CD14-positive monocyte (primary cell): ENCODE data around the gene KCNQ1. TPM values are rescaled to one million over a fixed set of nuclear protein-coding genes. Genes with fewer than 3 reads are reported as not detected.
A peak's percentile ranks its signal among the peaks of the same experiment; 100 is the strongest.

Experiments
- DNase-seq, 3 donors: peaks; one replicate each; pipeline ENCODE4 v3.0.0-alpha.2; 2011 to 2022
- H2AFZ ChIP-seq: 2 replicates; pipeline ENCODE4 v1.6.0; 2012; ENCODE audit warnings: mild to moderate bottlenecking, low read depth, low read length, inconsistent platforms; ENCODE audit not compliant: insufficient read depth, poor library complexity, severe bottlenecking
- H3K27ac ChIP-seq, 2 donors: 1 replicate in 1 of 2; 2 replicates in 1 of 2; pipeline ENCODE4 v1.5.1; 2012 to 2013; ENCODE audit warnings: low read length in 2 of 2, control low read depth in 1 of 2, inconsistent platforms in 1 of 2, low read depth in 1 of 2, mild to moderate bottlenecking in 1 of 2
- H3K27me3 ChIP-seq, 2 donors: one replicate each; pipeline versions ENCODE4 v1.6.0 to v1.6.1; 2011 to 2013; ENCODE audit warnings: low read length in 2 of 2; ENCODE audit not compliant: control insufficient read depth in 2 of 2, insufficient read depth in 2 of 2
- H3K36me3 ChIP-seq, 2 donors: replicated peaks in 1 of 2; 1 replicate in 1 of 2; 2 replicates in 1 of 2; pipeline versions ENCODE4 v1.5.1 to v1.6.1; 2012 to 2013; ENCODE audit warnings: low read length in 2 of 2, control low read depth in 1 of 2, inconsistent platforms in 1 of 2, mild to moderate bottlenecking in 1 of 2; ENCODE audit not compliant: insufficient read depth in 2 of 2, control insufficient read depth in 1 of 2
- H3K4me1 ChIP-seq, 2 donors: 1 replicate in 1 of 2; 2 replicates in 1 of 2; pipeline versions ENCODE4 v1.5.1 to v1.6.1; 2012 to 2013; ENCODE audit warnings: low read length in 2 of 2, control low read depth in 1 of 2, inconsistent platforms in 1 of 2, mild to moderate bottlenecking in 1 of 2, moderate library complexity in 1 of 2; ENCODE audit not compliant: insufficient read depth in 2 of 2, control insufficient read depth in 1 of 2
- H3K4me2 ChIP-seq: replicated peaks from 2 replicates; pipeline ENCODE3; 2012; ENCODE audit warnings: low read length, moderate library complexity, mild to moderate bottlenecking; ENCODE audit not compliant: poor library complexity, severe bottlenecking; ENCODE audit errors: extremely low read depth
- H3K4me3 ChIP-seq, 3 experiments: fragments of 200-600 bp in 1 of 3; sonication (generic) in 1 of 3; replicated peaks in 1 of 3; 1 replicate in 2 of 3; 2 replicates in 1 of 3; pipeline ENCODE4 v1.5.1; 2011 to 2013; ENCODE audit warnings: low read length in 3 of 3, mild to moderate bottlenecking in 3 of 3, control low read depth in 2 of 3, low read depth in 2 of 3, inconsistent platforms in 1 of 3, moderate library complexity in 1 of 3
- H3K79me2 ChIP-seq: 2 replicates; pipeline ENCODE4 v1.6.0; 2012; ENCODE audit warnings: mild to moderate bottlenecking, control low read depth, inconsistent platforms, low read length, moderate library complexity; ENCODE audit not compliant: insufficient read depth
- H3K9ac ChIP-seq: 2 replicates; pipeline ENCODE4 v1.6.0; 2017; ENCODE audit warnings: low read length, mild to moderate bottlenecking; ENCODE audit not compliant: insufficient read depth, poor library complexity, severe bottlenecking
- H3K9me3 ChIP-seq, 2 donors: replicated peaks in 1 of 2; 1 replicate in 1 of 2; 2 replicates in 1 of 2; pipeline versions ENCODE4 v1.5.1 to v1.6.1; 2012 to 2013; ENCODE audit warnings: low read length in 2 of 2, control low read depth in 1 of 2; ENCODE audit not compliant: control insufficient read depth in 1 of 2, insufficient read depth in 1 of 2
- H4K20me1 ChIP-seq: 2 replicates; pipeline ENCODE4 v1.6.0; 2012; ENCODE audit warnings: mild to moderate bottlenecking, low read length, control low read depth, moderate library complexity; ENCODE audit not compliant: insufficient read depth
- H3K27ac Mint-ChIP-seq, 7 donors: one replicate each; pipeline ENCODE4 v1.8.0; 2020; ENCODE audit warnings: mild to moderate bottlenecking in 7 of 7, mixed read lengths in 7 of 7, moderate library complexity in 6 of 7, inconsistent platforms in 2 of 7
- H3K27me3 Mint-ChIP-seq, 3 donors: one replicate each; pipeline ENCODE4 v1.8.0; 2021 to 2022; ENCODE audit warnings: low read depth in 3 of 3, mild to moderate bottlenecking in 3 of 3, mixed read lengths in 3 of 3, moderate library complexity in 3 of 3, inconsistent platforms in 1 of 3
- H3K36me3 Mint-ChIP-seq, 2 donors: one replicate each; pipeline ENCODE4 v1.8.0; 2020; ENCODE audit warnings: mixed read lengths in 2 of 2, inconsistent platforms in 1 of 2, mild to moderate bottlenecking in 1 of 2
- H3K4me1 Mint-ChIP-seq: one replicate; pipeline ENCODE4 v1.8.0; 2020; ENCODE audit warnings: mild to moderate bottlenecking, mixed read lengths
- H3K4me3 Mint-ChIP-seq, 2 donors: one replicate each; pipeline ENCODE4 v1.8.0; 2020; ENCODE audit warnings: mild to moderate bottlenecking in 2 of 2, mixed read lengths in 2 of 2, moderate library complexity in 1 of 2
- H3K9me3 Mint-ChIP-seq, 7 donors: one replicate each; pipeline ENCODE4 v1.8.0; 2020 to 2022; ENCODE audit warnings: mixed read lengths in 7 of 7, mild to moderate bottlenecking in 6 of 7, moderate library complexity in 6 of 7, inconsistent platforms in 2 of 7
- CTCF ChIP-seq: fragments of 200-600 bp; IDR thresholded peaks from one replicate; pipeline ENCODE4 v1.8.0; 2022; ENCODE audit warnings: antibody characterized with exemption, mild to moderate bottlenecking
- WGBS: methylation state at CpG from one replicate; pipeline ENCODE4 v1.1.5; 2013; ENCODE audit warnings: missing lambda C conversion rate; ENCODE audit not compliant: insufficient coverage; 5-methylcytosine and 5-hydroxymethylcytosine counted together
- intact Hi-C, 2 donors: fragments of 100-400 bp; cut with micrococcal nuclease; formaldehyde crosslinking; loops; one replicate each; pipeline versions ENCODE4 v1.15.0 to v1.15.1; 2023
- polyA plus RNA-seq, 3 donors: library from polyadenylated mRNA; depleted of rRNA in 1 of 3; unstranded in 2 of 3; stranded (reverse) in 1 of 3; fragments of 300-500 nt in 2 of 3; fragments of >200 nt in 1 of 3; fragmentation: Illumina TruSeq in 2 of 3; gene quantifications; 1 replicate in 2 of 3; 2 replicates in 1 of 3; pipeline ENCODE4 v1.2.3, GENCODE V29; 2012 to 2021

Gene KCNQ1
- polyA plus RNA-seq, 3 donors = 14.9 to 31.8 (median 21.6) TPM

- Histone ChIP-seq H2AFZ (no peak overlapping the region), H3K9ac (peak overlapping the region; percentile 64), H3K27ac (peak overlapping the region in 1 of 2 donors; percentile 53), H3K4me2 (peak overlapping the region; percentile 74), H3K4me3 (peak overlapping the region; percentile 39 to 73 (median 63)), H4K20me1 (peaks cover 76% of the 10 kb centered on the region), H3K36me3 (peaks cover 4 to 15% of the 10 kb centered on the region in 2 donors), H3K79me2 (peaks cover 7% of the 10 kb centered on the region), H3K9me3 (peaks cover 11 to 17% of the 10 kb centered on the region in 2 donors), H3K4me1 (peaks cover 23 to 29% of the 10 kb centered on the region in 2 donors), H3K27me3 (no peaks in the 10 kb centered on the region)
- Mint-ChIP-seq H3K27ac (peak overlapping the region in 5 of 7 donors; percentile 14 to 80 (median 70)), H3K4me3 (peak overlapping the region; percentile 85 to 88), H3K4me1 (peaks cover 34% of the 10 kb centered on the region), H3K27me3 (peaks cover 5 to 7% (median 6%) of the 10 kb centered on the region in 3 donors), H3K9me3 (peaks cover 8 to 12% (median 11%) of the 10 kb centered on the region in 7 donors), H3K36me3 (peaks cover 35 to 36% of the 10 kb centered on the region in 2 donors)
- WGBS = 27% methylated on average over 31 of the region's 31 CpGs
- intact Hi-C loops = loop anchor here in 1 of 2 donors (10.0 kb wide), 1 partner anchor 186 kb away; the partner anchor contains the start of gene CDKN1C
- no peak for DNase-seq
- no peak for TF ChIP-seq CTCF
Measured at GRCh38 chr11:2699185-2699530, 254.3 kb downstream of the KCNQ1 start.

- DNase-seq = peak; percentile 80 to 89 (median 88)
- Histone ChIP-seq H3K4me2 (peak within 1 kb of the TSS; percentile 74), H3K9ac (peak within 1 kb of the TSS; percentile 78), H3K9me3 (peaks cover 11 to 17% of the 10 kb centered on the region in 2 donors), H3K36me3 (peaks cover 4 to 14% of the 10 kb centered on the region in 2 donors), H3K79me2 (peaks cover 7% of the 10 kb centered on the region), H2AFZ (peak within 1 kb of the TSS; percentile 45), H3K4me3 (peak within 1 kb of the TSS; percentile 47 to 73 (median 63)), H3K27me3 (no peaks in the 10 kb centered on the region), H3K4me1 (peaks cover 23 to 29% of the 10 kb centered on the region in 2 donors), H3K27ac (peak within 1 kb of the TSS; percentile 7 to 87), H4K20me1 (peaks cover 76% of the 10 kb centered on the region)
- no peak for TF ChIP-seq CTCF
- intact Hi-C loops = loop anchor here in 1 of 2 donors (10.0 kb wide), 1 partner anchor 185 kb away; the partner anchor contains the start of gene CDKN1C
- H3K4me3 Mint-ChIP-seq = peak within 1 kb of the TSS; percentile 85 to 88
- H3K27ac Mint-ChIP-seq = peak within 1 kb of the TSS in 5 of 7 donors; percentile 38 to 80 (median 70)
- peaks cover 5 to 9% (median 7%) of the 10 kb centered on the region in 3 donors for H3K27me3 Mint-ChIP-seq
- peaks cover 32 to 36% of the 10 kb centered on the region in 2 donors for H3K36me3 Mint-ChIP-seq
- WGBS = 44% methylated on average over 88 of the region's 98 CpGs
- peaks cover 32% of the 10 kb centered on the region for H3K4me1 Mint-ChIP-seq
- H3K9me3 Mint-ChIP-seq = peaks cover 9 to 12% (median 11%) of the 10 kb centered on the region in 7 donors
Measured at GRCh38 chr11:2699531-2700414, 255.0 kb downstream of the KCNQ1 start, which contains the start of gene KCNQ1OT1. Gene KCNQ1OT1, minus strand, starts transcription at chr11:2699994.
